ENCODE data around the gene DMRT3. TPM values are rescaled to one million over a fixed set of nuclear protein-coding genes. Genes with fewer than 3 reads are reported as not detected.
A peak's percentile ranks its signal among the peaks of the same experiment; 100 is the strongest.

Gene DMRT3
- total and polyA plus RNA-seq, 4 experiments from 2014 or later: not detected

GRCh38 chr9:1005043-1005667, 28.7 kb downstream of the DMRT3 start:
- DNase-seq: peak in 1 of 5 donors; percentile 6
- no peaks in the 10 kb centered on the region for H3K9me3 Mint-ChIP-seq
- H3K27ac Mint-ChIP-seq: no peak overlapping the region
- intact Hi-C loops (cut with micrococcal nuclease): loop anchor here (5.0 kb wide), 1 partner anchor 393 kb away; no protein-coding TSS in a partner anchor
- Histone ChIP-seq H3K27ac (ENCODE audit: low read depth, low read length) (no peak overlapping the region), H3K4me3 (ENCODE audit: low read length in 2 of 2) (no peak overlapping the region), H3K4me1 (ENCODE audit: insufficient read depth, low read length) (no peaks in the 10 kb centered on the region), H3K9me3 (ENCODE audit: control insufficient read depth in 1 of 2, low read length in 2 of 2) (no peaks in the 10 kb centered on the region), H3K36me3 (ENCODE audit: insufficient read depth, low read length) (no peaks in the 10 kb centered on the region), H3K27me3 (ENCODE audit: insufficient read depth, low read length) (peaks cover 4% of the 10 kb centered on the region)
- H3K36me3 Mint-ChIP-seq: no peaks in the 10 kb centered on the region
- H3K27me3 Mint-ChIP-seq: peaks cover 10 to 24% of the 10 kb centered on the region in 2 donors
- ChIA-PET POLR2A (ENCODE audit: partially characterized antibody) (no interaction called here), CTCF (ENCODE audit: partially characterized antibody) (interaction anchor here (1.2 to 1.3 kb wide), 2 partner anchors 106 to 112 kb away, joined by 4 to 5 read pairs; no protein-coding TSS in a partner anchor)
- H3K4me3 Mint-ChIP-seq: no peak overlapping the region
- peaks cover 0 to 10% (median 4%) of the 10 kb centered on the region in 4 donors for H3K4me1 Mint-ChIP-seq

- Histone ChIP-seq H3K9me3 (ENCODE audit: control insufficient read depth in 1 of 2, low read length in 2 of 2) (no peaks in the 10 kb centered on the region), H3K27ac (ENCODE audit: low read depth, low read length) (no peak overlapping the region), H3K4me3 (ENCODE audit: low read length in 2 of 2) (no peak overlapping the region), H3K36me3 (ENCODE audit: insufficient read depth, low read length) (no peaks in the 10 kb centered on the region), H3K27me3 (ENCODE audit: insufficient read depth, low read length) (peaks cover 4% of the 10 kb centered on the region), H3K4me1 (ENCODE audit: insufficient read depth, low read length) (no peaks in the 10 kb centered on the region)
- H3K27me3 Mint-ChIP-seq: peaks cover 10 to 26% of the 10 kb centered on the region in 2 donors
- CTCF ChIA-PET (ENCODE audit: partially characterized antibody): interaction anchor here (5.3 kb wide), 1 partner anchor 113 kb away, joined by 68 read pairs; no protein-coding TSS in a partner anchor
- POLR2A ChIA-PET (ENCODE audit: partially characterized antibody): no interaction called here
- H3K4me1 Mint-ChIP-seq: peaks cover 0 to 10% (median 4%) of the 10 kb centered on the region in 4 donors
- H3K36me3 Mint-ChIP-seq: no peaks in the 10 kb centered on the region
- intact Hi-C loops (cut with micrococcal nuclease): loop anchor here (5.0 kb wide), 1 partner anchor 395 kb away; no protein-coding TSS in a partner anchor
- DNase-seq: no peak
- no peak overlapping the region for H3K27ac Mint-ChIP-seq
- no peak overlapping the region for H3K4me3 Mint-ChIP-seq
- no peaks in the 10 kb centered on the region for H3K9me3 Mint-ChIP-seq
These were observed 30.9 kb downstream of the DMRT3 start for GRCh38 chr9:1007312-1007711.

GRCh38 chr9:1008216-1008615, 31.8 kb downstream of the DMRT3 start:
- Mint-ChIP-seq H3K36me3 (no peaks in the 10 kb centered on the region), H3K27ac (no peak overlapping the region), H3K9me3 (no peaks in the 10 kb centered on the region), H3K4me3 (no peak overlapping the region), H3K27me3 (peaks cover 10 to 26% of the 10 kb centered on the region in 2 donors), H3K4me1 (peaks cover 0 to 10% (median 4%) of the 10 kb centered on the region in 4 donors)
- DNase-seq: no peak
- no peaks in the 10 kb centered on the region for H3K36me3 ChIP-seq (ENCODE audit: insufficient read depth, low read length)
- H3K27ac ChIP-seq (ENCODE audit: low read depth, low read length): no peak overlapping the region
- ChIA-PET POLR2A (ENCODE audit: partially characterized antibody) (no interaction called here), CTCF (ENCODE audit: partially characterized antibody) (interaction anchor here (1.3 to 5.3 kb wide), 4 partner anchors 12 to 114 kb away, joined by 3 to 68 read pairs (median 4); no protein-coding TSS in a partner anchor)
- peaks cover 4% of the 10 kb centered on the region for H3K27me3 ChIP-seq (ENCODE audit: insufficient read depth, low read length)
- H3K4me3 ChIP-seq (ENCODE audit: low read length in 2 of 2): no peak overlapping the region
- H3K4me1 ChIP-seq (ENCODE audit: insufficient read depth, low read length): no peaks in the 10 kb centered on the region
- intact Hi-C loops (cut with micrococcal nuclease): loop anchor here (5.0 kb wide), 1 partner anchor 396 kb away; no protein-coding TSS in a partner anchor
- no peaks in the 10 kb centered on the region for H3K9me3 ChIP-seq (ENCODE audit: control insufficient read depth in 1 of 2, low read length in 2 of 2)

GRCh38 chr9:1009101-1009707, 32.7 kb downstream of the DMRT3 start:
- peaks cover 9 to 27% of the 10 kb centered on the region in 2 donors for H3K27me3 Mint-ChIP-seq
- no peaks in the 10 kb centered on the region for H3K9me3 Mint-ChIP-seq
- H3K36me3 ChIP-seq (ENCODE audit: insufficient read depth, low read length): no peaks in the 10 kb centered on the region
- DNase-seq: peak; percentile 50 to 72 (median 61)
- H3K27me3 ChIP-seq (ENCODE audit: insufficient read depth, low read length): peaks cover 4% of the 10 kb centered on the region
- H3K27ac Mint-ChIP-seq: no peak overlapping the region
- intact Hi-C loops (cut with micrococcal nuclease): loop anchor here (5.0 kb wide), 1 partner anchor 397 kb away; no protein-coding TSS in a partner anchor
- ChIA-PET CTCF (ENCODE audit: partially characterized antibody) (interaction anchor here (0.8 to 5.3 kb wide), 14 partner anchors 9 to 833 kb away, joined by 3 to 68 read pairs (median 4); no protein-coding TSS in a partner anchor), POLR2A (ENCODE audit: partially characterized antibody) (no interaction called here)
- no peaks in the 10 kb centered on the region for H3K4me1 ChIP-seq (ENCODE audit: insufficient read depth, low read length)
- H3K27ac ChIP-seq (ENCODE audit: low read depth, low read length): no peak overlapping the region
- H3K9me3 ChIP-seq (ENCODE audit: control insufficient read depth in 1 of 2, low read length in 2 of 2): no peaks in the 10 kb centered on the region
- no peaks in the 10 kb centered on the region for H3K36me3 Mint-ChIP-seq
- peaks cover 0 to 10% (median 4%) of the 10 kb centered on the region in 4 donors for H3K4me1 Mint-ChIP-seq
- no peak overlapping the region for H3K4me3 ChIP-seq (ENCODE audit: low read length in 2 of 2)
- no peak overlapping the region for H3K4me3 Mint-ChIP-seq

GRCh38 chr9:1013021-1013420, 36.6 kb downstream of the DMRT3 start:
- H3K27me3 ChIP-seq (ENCODE audit: insufficient read depth, low read length): peaks cover 4% of the 10 kb centered on the region
- Mint-ChIP-seq H3K4me3 (no peak overlapping the region), H3K27me3 (peaks cover 4 to 23% of the 10 kb centered on the region in 2 donors), H3K27ac (no peak overlapping the region), H3K36me3 (no peaks in the 10 kb centered on the region), H3K9me3 (no peaks in the 10 kb centered on the region), H3K4me1 (peaks cover 0 to 5% (median 4%) of the 10 kb centered on the region in 4 donors)
- no peaks in the 10 kb centered on the region for H3K9me3 ChIP-seq (ENCODE audit: control insufficient read depth in 1 of 2, low read length in 2 of 2)
- H3K36me3 ChIP-seq (ENCODE audit: insufficient read depth, low read length): no peaks in the 10 kb centered on the region
- DNase-seq: no peak
- intact Hi-C loops (cut with micrococcal nuclease): no loop called here
- ChIA-PET POLR2A (ENCODE audit: partially characterized antibody) (no interaction called here), CTCF (ENCODE audit: partially characterized antibody) (no interaction called here)
- H3K4me3 ChIP-seq (ENCODE audit: low read length in 2 of 2): no peak overlapping the region
- H3K4me1 ChIP-seq (ENCODE audit: insufficient read depth, low read length): no peaks in the 10 kb centered on the region
- no peak overlapping the region for H3K27ac ChIP-seq (ENCODE audit: low read depth, low read length)

- no peak overlapping the region for H3K4me3 ChIP-seq (ENCODE audit: low read length in 2 of 2)
- POLR2A ChIA-PET (ENCODE audit: partially characterized antibody): no interaction called here
- H3K27me3 ChIP-seq (ENCODE audit: insufficient read depth, low read length): peaks cover 3% of the 10 kb centered on the region
- intact Hi-C loops (cut with micrococcal nuclease): no loop called here
- H3K27ac ChIP-seq (ENCODE audit: low read depth, low read length): no peak overlapping the region
- H3K9me3 ChIP-seq (ENCODE audit: control insufficient read depth in 1 of 2, low read length in 2 of 2): no peaks in the 10 kb centered on the region
- Mint-ChIP-seq H3K9me3 (no peaks in the 10 kb centered on the region), H3K36me3 (no peaks in the 10 kb centered on the region), H3K4me1 (peaks cover under 1 to 4% (median 2%) of the 10 kb centered on the region in 4 donors), H3K27me3 (peaks cover 5 to 17% of the 10 kb centered on the region in 2 donors), H3K27ac (no peak overlapping the region), H3K4me3 (no peak overlapping the region)
- H3K4me1 ChIP-seq (ENCODE audit: insufficient read depth, low read length): no peaks in the 10 kb centered on the region
- DNase-seq: no peak
- H3K36me3 ChIP-seq (ENCODE audit: insufficient read depth, low read length): no peaks in the 10 kb centered on the region
- CTCF ChIA-PET (ENCODE audit: partially characterized antibody): no interaction called here
These were observed 37.8 kb downstream of the DMRT3 start for GRCh38 chr9:1014225-1014624.

GRCh38 chr9:1014640-1015039, 38.2 kb downstream of the DMRT3 start:
- Mint-ChIP-seq H3K9me3 (no peaks in the 10 kb centered on the region), H3K27me3 (peaks cover 6 to 14% of the 10 kb centered on the region in 2 donors), H3K36me3 (no peaks in the 10 kb centered on the region), H3K27ac (no peak overlapping the region), H3K4me3 (no peak overlapping the region), H3K4me1 (peaks cover 0 to 3% (median under 1%) of the 10 kb centered on the region in 4 donors)
- no peak overlapping the region for H3K4me3 ChIP-seq (ENCODE audit: low read length in 2 of 2)
- ChIA-PET POLR2A (ENCODE audit: partially characterized antibody) (no interaction called here), CTCF (ENCODE audit: partially characterized antibody) (no interaction called here)
- no peaks in the 10 kb centered on the region for H3K4me1 ChIP-seq (ENCODE audit: insufficient read depth, low read length)
- intact Hi-C loops (cut with micrococcal nuclease): no loop called here
- H3K9me3 ChIP-seq (ENCODE audit: control insufficient read depth in 1 of 2, low read length in 2 of 2): no peaks in the 10 kb centered on the region
- no peak for DNase-seq
- no peaks in the 10 kb centered on the region for H3K27me3 ChIP-seq (ENCODE audit: insufficient read depth, low read length)
- H3K36me3 ChIP-seq (ENCODE audit: insufficient read depth, low read length): no peaks in the 10 kb centered on the region
- H3K27ac ChIP-seq (ENCODE audit: low read depth, low read length): no peak overlapping the region

All from CD4-positive, alpha-beta memory T cell (primary cell).